GM20000 (cell line): ENCODE results near the gene TNRC18.

ENCODE experiments used
- DNase-seq: peaks from one replicate; pipeline ENCODE4 v3.0.0; 2012; ENCODE audit warnings: low spot score
- CTCF ChIP-seq: IDR thresholded peaks from 2 replicates; pipeline ENCODE4 v1.5.1; 2012; ENCODE audit warnings: mild to moderate bottlenecking, control low read depth; ENCODE audit errors: extremely low read depth, missing control alignments

Gene TNRC18

GRCh38 chr7:5426226-5426475, 2.5 kb upstream of the TNRC18 start:
- DNase-seq: no peak
- no peak for TF ChIP-seq CTCF

- DNase-seq: peak; percentile 49
- TF ChIP-seq CTCF: no peak
These were observed 2.0 kb upstream of the TNRC18 start for GRCh38 chr7:5425507-5426225.

GRCh38 chr7:5424749-5425506, 1.3 kb upstream of the TNRC18 start:
- DNase-seq: peak; percentile 44
- TF ChIP-seq CTCF: no peak

GRCh38 chr7:5423976-5424748, 528 bp upstream of the TNRC18 start:
- TF ChIP-seq CTCF: no peak

GRCh38 chr7:5422396-5423305, 983 bp downstream of the TNRC18 start:
- TF ChIP-seq CTCF: no peak
- peak; percentile 58 for DNase-seq

More at GRCh38 chr7:5423976-5424748, 528 bp upstream of the TNRC18 start:
- DNase-seq: peak; percentile 79

GRCh38 chr7:5421714-5422395, 1.8 kb downstream of the TNRC18 start:
- DNase-seq: peak; percentile 59
- no peak for TF ChIP-seq CTCF
